Keratinocyte (primary cell): ENCODE results near the gene NUP54. TPM values are rescaled to one million over a fixed set of nuclear protein-coding genes. Genes with fewer than 3 reads are reported as not detected.

Experiments
- DNase-seq: peaks from one replicate; pipeline ENCODE4 v3.0.0-alpha.2; 2011; ENCODE audit warnings: low read depth, missing footprints, low spot score
- FAIRE-seq: peaks from 2 replicates; lab custom pipeline; 2011; peaks lifted over from hg19 to GRCh38; lab: Jason Lieb, UNC
- H2AFZ ChIP-seq: 2 replicates; pipeline ENCODE4 v1.6.0; 2012; ENCODE audit warnings: low read length, control low read depth, inconsistent platforms; ENCODE audit not compliant: control insufficient read depth
- H3K27ac ChIP-seq: 2 replicates; pipeline ENCODE4 v1.5.1; 2011; ENCODE audit warnings: low read length; ENCODE audit not compliant: control insufficient read depth, insufficient read depth
- H3K27me3 ChIP-seq: 3 replicates; pipeline ENCODE4 v1.6.0; 2011; ENCODE audit warnings: low read length; ENCODE audit not compliant: control insufficient read depth, insufficient read depth; ENCODE audit errors: extremely low read depth
- H3K36me3 ChIP-seq, 2 experiments: 2 replicates in 1 of 2; 3 replicates in 1 of 2; pipeline ENCODE4 v1.5.1; 2011; ENCODE audit warnings: low read length in 2 of 2, mild to moderate bottlenecking in 1 of 2; ENCODE audit not compliant: control insufficient read depth in 2 of 2, insufficient read depth in 2 of 2; ENCODE audit errors: extremely low read depth in 1 of 2
- H3K4me1 ChIP-seq: 3 replicates; pipeline ENCODE4 v1.5.1; 2011; ENCODE audit warnings: low read length; ENCODE audit not compliant: control insufficient read depth, insufficient read depth; ENCODE audit errors: extremely low read depth
- H3K4me2 ChIP-seq: 3 replicates; pipeline ENCODE4 v1.6.0; 2011; ENCODE audit warnings: low read depth, low read length; ENCODE audit not compliant: control insufficient read depth, insufficient read depth; ENCODE audit errors: extremely low read depth
- H3K4me3 ChIP-seq, 3 experiments: fragments of 200-600 bp in 1 of 3; sonication (generic) in 1 of 3; 2 replicates in 2 of 3; 3 replicates in 1 of 3; pipeline ENCODE4 v1.5.1; 2011 to 2016; ENCODE audit warnings: low read length in 3 of 3, mild to moderate bottlenecking in 3 of 3, control low read depth in 2 of 3, inconsistent platforms in 1 of 3, low read depth in 1 of 3, mixed read lengths in 1 of 3, mixed run types in 1 of 3, moderate library complexity in 1 of 3; ENCODE audit not compliant: control insufficient read depth in 2 of 3, insufficient read depth in 2 of 3; ENCODE audit errors: extremely low read depth in 1 of 3
- H3K79me2 ChIP-seq: 2 replicates; pipeline ENCODE4 v1.6.0; 2012; ENCODE audit warnings: low read length; ENCODE audit not compliant: control insufficient read depth, insufficient read depth
- H3K9ac ChIP-seq: 3 replicates; pipeline ENCODE4 v1.6.0; 2011; ENCODE audit warnings: low read length; ENCODE audit not compliant: control insufficient read depth, insufficient read depth; ENCODE audit errors: extremely low read depth
- H3K9me1 ChIP-seq: 3 replicates; pipeline ENCODE4 v1.6.0; 2011; ENCODE audit warnings: low read length; ENCODE audit not compliant: control insufficient read depth, insufficient read depth; ENCODE audit errors: extremely low read depth
- H3K9me3 ChIP-seq: 2 replicates; pipeline ENCODE4 v1.5.1; 2012; ENCODE audit warnings: low read depth, low read length; ENCODE audit not compliant: control insufficient read depth
- H4K20me1 ChIP-seq: 3 replicates; pipeline ENCODE4 v1.6.0; 2011; ENCODE audit warnings: low read length; ENCODE audit not compliant: control insufficient read depth, insufficient read depth; ENCODE audit errors: extremely low read depth
- EZH2 ChIP-seq: IDR thresholded peaks from one replicate; pipeline ENCODE4 v1.6.1; 2012; ENCODE audit warnings: inconsistent platforms, mild to moderate bottlenecking, low read length, moderate library complexity
- dilution Hi-C: fragments of 300-500 bp; cut with MboI; formaldehyde crosslinking; loops from one replicate; pipeline ENCODE4 v1.7.0; 2020; ENCODE audit warnings: low sequenced_read_pairs; ENCODE audit not compliant: extremely low pct_ligation_motif_present
- polyA plus RNA-seq, 5 experiments: library from polyadenylated mRNA; depleted of rRNA in 3 of 5; stranded (reverse) in 3 of 5; stranded (forward) in 1 of 5; unstranded in 1 of 5; fragments of >200 nt; gene quantifications; 1 replicate in 1 of 5; 2 replicates in 3 of 5; 3 replicates in 1 of 5; pipeline versions ENCODE4 v1.2.1 to v1.2.3, GENCODE V29; 2011 to 2012; ENCODE audit warnings: missing spikeins in 2 of 5, low read depth in 1 of 5, low replicate concordance in 1 of 5
- TF ChIP-seq, protein P1 (sequence below), 3 experiments: IDR thresholded peaks in 1 of 3; conservative IDR thresholded peaks in 1 of 3; optimal IDR thresholded peaks in 1 of 3; 2 replicates in 2 of 3; 3 replicates in 1 of 3; pipeline versions ENCODE3 to v1.5.1; 2011; ENCODE audit warnings: low read length in 3 of 3, mild to moderate bottlenecking in 3 of 3, moderate library complexity in 2 of 3, control low read depth in 1 of 3, inconsistent platforms in 1 of 3; ENCODE audit not compliant: insufficient read depth in 2 of 3; ENCODE audit errors: extremely low read depth in 1 of 3

NUP54 gene
- polyA plus RNA-seq, 1 donor (not counting 4 experiments of a cell fraction or from before 2014, with no cell fraction given) = 59.2 TPM

DNA sequence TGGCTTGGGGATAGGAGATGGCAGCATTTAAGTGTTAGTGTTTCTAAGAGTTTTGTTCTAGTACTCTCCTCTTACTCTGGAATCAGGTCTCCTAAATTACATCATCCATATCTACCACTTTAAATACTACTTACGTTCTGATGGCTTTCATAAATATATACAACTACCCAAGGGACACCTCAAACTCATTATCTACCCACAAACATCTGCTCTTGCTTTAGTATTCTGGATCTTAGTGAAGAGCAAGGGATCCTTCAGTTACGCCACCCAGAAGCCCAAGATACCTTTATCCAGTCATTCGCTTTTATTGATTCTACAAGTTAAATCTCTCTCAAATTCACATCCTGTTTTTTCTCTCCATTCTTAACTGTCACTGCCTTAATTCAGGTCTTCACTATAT is 7.0 kb downstream of the NUP54 start:
- no peak for DNase-seq
- Histone ChIP-seq H3K4me3 (no peak overlapping the region), H3K9ac (no peak overlapping the region), H3K4me1 (peaks cover 6% of the 10 kb centered on the region), H3K27ac (no peak overlapping the region), H3K9me1 (no peaks in the 10 kb centered on the region), H4K20me1 (peaks cover 6% of the 10 kb centered on the region), H2AFZ (no peak overlapping the region), H3K36me3 (peaks cover 7 to 8% of the 10 kb centered on the region in 2 experiments), H3K79me2 (peaks cover 54% of the 10 kb centered on the region), H3K4me2 (no peak overlapping the region), H3K27me3 (no peaks in the 10 kb centered on the region), H3K9me3 (no peaks in the 10 kb centered on the region)
- TF ChIP-seq EZH2 = no peak
- TF ChIP-seq, protein P1, sequence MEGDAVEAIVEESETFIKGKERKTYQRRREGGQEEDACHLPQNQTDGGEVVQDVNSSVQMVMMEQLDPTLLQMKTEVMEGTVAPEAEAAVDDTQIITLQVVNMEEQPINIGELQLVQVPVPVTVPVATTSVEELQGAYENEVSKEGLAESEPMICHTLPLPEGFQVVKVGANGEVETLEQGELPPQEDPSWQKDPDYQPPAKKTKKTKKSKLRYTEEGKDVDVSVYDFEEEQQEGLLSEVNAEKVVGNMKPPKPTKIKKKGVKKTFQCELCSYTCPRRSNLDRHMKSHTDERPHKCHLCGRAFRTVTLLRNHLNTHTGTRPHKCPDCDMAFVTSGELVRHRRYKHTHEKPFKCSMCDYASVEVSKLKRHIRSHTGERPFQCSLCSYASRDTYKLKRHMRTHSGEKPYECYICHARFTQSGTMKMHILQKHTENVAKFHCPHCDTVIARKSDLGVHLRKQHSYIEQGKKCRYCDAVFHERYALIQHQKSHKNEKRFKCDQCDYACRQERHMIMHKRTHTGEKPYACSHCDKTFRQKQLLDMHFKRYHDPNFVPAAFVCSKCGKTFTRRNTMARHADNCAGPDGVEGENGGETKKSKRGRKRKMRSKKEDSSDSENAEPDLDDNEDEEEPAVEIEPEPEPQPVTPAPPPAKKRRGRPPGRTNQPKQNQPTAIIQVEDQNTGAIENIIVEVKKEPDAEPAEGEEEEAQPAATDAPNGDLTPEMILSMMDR (optimal IDR thresholded peaks at IDR 0.05 in 1 of 3, IDR thresholded peaks at IDR 0.05 in 1 of 3, conservative IDR thresholded peaks at IDR 0.05 in 1 of 3; ENCODE audit: extremely low read depth in 1 of 3, insufficient read depth in 2 of 3, low read length in 3 of 3) = no peak
- dilution Hi-C loops = no loop called here
- FAIRE-seq = no peak

DNA sequence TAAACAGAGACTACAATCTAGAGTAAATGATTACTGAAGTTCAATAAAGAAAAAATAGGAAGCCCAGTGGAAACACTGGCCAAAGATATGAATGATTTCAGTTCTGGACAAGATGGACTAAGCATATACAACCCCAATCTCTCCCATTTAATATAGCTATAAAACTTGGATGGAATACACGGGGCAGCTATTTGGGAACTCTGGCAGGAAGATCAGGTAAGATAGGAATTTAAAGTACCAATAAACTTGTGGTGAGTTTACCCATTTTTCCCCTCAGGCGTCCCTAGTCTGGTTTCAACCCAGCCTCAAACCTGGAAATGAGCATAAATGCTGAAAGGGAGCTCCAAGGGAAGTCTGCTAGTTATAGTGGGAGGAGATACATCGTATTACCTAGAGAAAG is 20.4 kb downstream of the NUP54 start:
- TF ChIP-seq EZH2 = no peak
- dilution Hi-C loops = no loop called here
- Histone ChIP-seq H3K9me3 (no peaks in the 10 kb centered on the region), H4K20me1 (no peaks in the 10 kb centered on the region), H2AFZ (no peak overlapping the region), H3K9me1 (no peaks in the 10 kb centered on the region), H3K27me3 (no peaks in the 10 kb centered on the region), H3K9ac (no peak overlapping the region), H3K4me1 (no peaks in the 10 kb centered on the region), H3K4me2 (no peak overlapping the region), H3K36me3 (peaks cover 2 to 7% of the 10 kb centered on the region in 2 experiments), H3K4me3 (no peak overlapping the region), H3K27ac (no peak overlapping the region), H3K79me2 (no peaks in the 10 kb centered on the region)
- FAIRE-seq (no peak), DNase-seq (no peak)

DNA sequence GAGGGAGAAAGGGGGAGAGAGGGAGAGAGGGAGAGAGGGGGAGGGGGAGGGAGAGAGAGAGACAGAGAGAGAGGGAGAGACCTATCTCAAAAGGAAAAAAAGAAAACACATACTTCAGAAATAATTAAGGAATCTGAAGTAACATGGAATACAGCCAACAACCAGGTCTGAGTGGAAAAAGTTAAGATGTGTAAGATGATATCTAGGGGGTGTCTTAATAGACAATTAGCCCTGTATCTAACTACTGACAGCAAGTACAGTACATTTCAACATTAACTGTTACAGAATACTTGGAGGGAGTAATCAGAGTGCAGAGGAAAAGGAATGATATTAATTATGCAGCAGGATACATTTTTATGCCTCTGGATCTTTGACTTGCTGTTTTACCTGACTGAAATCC is 22.4 kb downstream of the NUP54 start:
- dilution Hi-C loops = no loop called here
- no peak overlapping the region for H3K9ac ChIP-seq
- DNase-seq = no peak
- no peak overlapping the region for H2AFZ ChIP-seq
- H3K79me2 ChIP-seq = no peaks in the 10 kb centered on the region
- no peaks in the 10 kb centered on the region for H4K20me1 ChIP-seq
- TF ChIP-seq, protein P1 (optimal IDR thresholded peaks at IDR 0.05 in 1 of 3, IDR thresholded peaks at IDR 0.05 in 1 of 3, conservative IDR thresholded peaks at IDR 0.05 in 1 of 3; ENCODE audit: extremely low read depth in 1 of 3, insufficient read depth in 2 of 3, low read length in 3 of 3) = no peak
- no peak for TF ChIP-seq EZH2
- no peaks in the 10 kb centered on the region for H3K4me1 ChIP-seq
- FAIRE-seq = no peak
- no peaks in the 10 kb centered on the region for H3K9me1 ChIP-seq
- no peak overlapping the region for H3K4me2 ChIP-seq
- no peaks in the 10 kb centered on the region for H3K9me3 ChIP-seq
- H3K36me3 ChIP-seq = peaks cover 2 to 7% of the 10 kb centered on the region in 2 experiments
- H3K4me3 ChIP-seq = no peak overlapping the region
- H3K27ac ChIP-seq = no peak overlapping the region
- H3K27me3 ChIP-seq = no peaks in the 10 kb centered on the region
